Hindlimb muscle (tissue), 1 donor: Measurements from ENCODE around the gene PDCD1. TPM values are rescaled to one million over a fixed set of nuclear protein-coding genes. Genes with fewer than 3 reads are reported as not detected.

Experiments
- polyA plus RNA-seq: library from polyadenylated mRNA; unstranded; fragments of 120-200 nt; gene quantifications from one replicate; pipeline ENCODE4 v1.2.1, GENCODE V29; 2013; ENCODE audit not compliant: insufficient read length

PDCD1 gene
- polyA plus RNA-seq, 1 donor = 0.12 TPM

Other genes with a start within 250 kb of the PDCD1 start
- gene THAP4, start 221.7 kb downstream of the PDCD1 start, polyA plus RNA-seq = 47.2 TPM
- 59.6 TPM for gene ATG4B, start 221.2 kb downstream of the PDCD1 start, polyA plus RNA-seq
- gene DTYMK, start 172.1 kb downstream of the PDCD1 start, polyA plus RNA-seq = 27.0 TPM
- 21.8 TPM for gene ING5, start 156.9 kb downstream of the PDCD1 start, polyA plus RNA-seq
- gene D2HGDH, start 124.3 kb downstream of the PDCD1 start, polyA plus RNA-seq = 25.0 TPM
- not detected for gene GAL3ST2, start 82.1 kb downstream of the PDCD1 start, polyA plus RNA-seq
- gene NEU4, start 49.7 kb downstream of the PDCD1 start, polyA plus RNA-seq = 6.7 TPM
- not detected for gene RTP5, start 10.8 kb upstream of the PDCD1 start, polyA plus RNA-seq